D721Med (cell line): Measurements from ENCODE around the gene NIM1K.
"Not testable (repeated sequence)": the region's sequence is repeated elsewhere in the genome, so short reads cannot be mapped to it uniquely, and the experiment has no call there.

Experiments
- DNase-seq: peaks from one replicate; pipeline ENCODE4 v3.0.0; 2011; ENCODE audit warnings: low spot score; ENCODE audit not compliant: insufficient read length
- FAIRE-seq: peaks from 2 replicates; lab custom pipeline; 2011; peaks lifted over from hg19 to GRCh38; lab: Jason Lieb, UNC
- TF ChIP-seq, protein P1 (sequence below): IDR thresholded peaks from 2 replicates; pipeline ENCODE4 v1.5.1; 2012; ENCODE audit warnings: mild to moderate bottlenecking, control low read depth; ENCODE audit not compliant: insufficient read depth; ENCODE audit errors: missing control alignments

NIM1K gene

GRCh38 chr5:43197535-43197934 is 5.5 kb downstream of the NIM1K start:
- TF ChIP-seq, protein P1, sequence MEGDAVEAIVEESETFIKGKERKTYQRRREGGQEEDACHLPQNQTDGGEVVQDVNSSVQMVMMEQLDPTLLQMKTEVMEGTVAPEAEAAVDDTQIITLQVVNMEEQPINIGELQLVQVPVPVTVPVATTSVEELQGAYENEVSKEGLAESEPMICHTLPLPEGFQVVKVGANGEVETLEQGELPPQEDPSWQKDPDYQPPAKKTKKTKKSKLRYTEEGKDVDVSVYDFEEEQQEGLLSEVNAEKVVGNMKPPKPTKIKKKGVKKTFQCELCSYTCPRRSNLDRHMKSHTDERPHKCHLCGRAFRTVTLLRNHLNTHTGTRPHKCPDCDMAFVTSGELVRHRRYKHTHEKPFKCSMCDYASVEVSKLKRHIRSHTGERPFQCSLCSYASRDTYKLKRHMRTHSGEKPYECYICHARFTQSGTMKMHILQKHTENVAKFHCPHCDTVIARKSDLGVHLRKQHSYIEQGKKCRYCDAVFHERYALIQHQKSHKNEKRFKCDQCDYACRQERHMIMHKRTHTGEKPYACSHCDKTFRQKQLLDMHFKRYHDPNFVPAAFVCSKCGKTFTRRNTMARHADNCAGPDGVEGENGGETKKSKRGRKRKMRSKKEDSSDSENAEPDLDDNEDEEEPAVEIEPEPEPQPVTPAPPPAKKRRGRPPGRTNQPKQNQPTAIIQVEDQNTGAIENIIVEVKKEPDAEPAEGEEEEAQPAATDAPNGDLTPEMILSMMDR: no peak
- DNase-seq: no peak
- no peak for FAIRE-seq

- not testable (repeated sequence) for FAIRE-seq, DNase-seq
These were observed 9.4 kb downstream of the NIM1K start for GRCh38 chr5:43201442-43201841.

- no peak for DNase-seq
- no peak for FAIRE-seq
- TF ChIP-seq, protein P1: no peak
These were observed 10.4 kb downstream of the NIM1K start for GRCh38 chr5:43202380-43202779.

DNA sequence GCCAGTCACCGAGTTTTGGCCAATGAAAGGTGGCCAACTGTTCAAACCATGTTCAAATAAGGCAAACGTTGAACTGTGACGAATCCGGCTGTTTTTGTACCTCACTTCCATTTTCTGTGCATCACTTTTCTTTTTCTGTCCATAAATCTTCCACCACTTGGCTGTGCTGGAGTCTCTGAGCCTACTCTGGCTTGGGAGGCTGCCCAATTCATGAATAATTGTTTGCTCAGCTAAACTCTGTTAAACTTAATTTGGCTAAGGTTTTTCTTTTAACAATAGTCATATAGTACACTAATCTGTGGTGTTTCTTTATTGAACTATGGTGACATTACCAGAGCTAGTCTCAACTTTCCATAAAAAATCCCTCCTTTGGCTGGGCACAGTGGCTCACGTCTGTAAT is 11.3 kb downstream of the NIM1K start:
- no peak for DNase-seq
- no peak for FAIRE-seq
- TF ChIP-seq, protein P1: no peak

GRCh38 chr5:43204958-43205357 is 12.9 kb downstream of the NIM1K start:
- no peak for FAIRE-seq
- TF ChIP-seq, protein P1: no peak

GRCh38 chr5:43207601-43208000 is 15.6 kb downstream of the NIM1K start:
- FAIRE-seq: no peak
- no peak for DNase-seq
- TF ChIP-seq, protein P1: no peak

More at GRCh38 chr5:43204958-43205357, 12.9 kb downstream of the NIM1K start:
- no peak for DNase-seq

GRCh38 chr5:43208658-43209057 is 16.6 kb downstream of the NIM1K start:
- no peak for FAIRE-seq
- TF ChIP-seq, protein P1: no peak

GRCh38 chr5:43209060-43209459 is 17.0 kb downstream of the NIM1K start:
- FAIRE-seq (no peak), DNase-seq (no peak)
- TF ChIP-seq, protein P1: no peak

More at GRCh38 chr5:43208658-43209057, 16.6 kb downstream of the NIM1K start:
- DNase-seq: no peak
